Activated CD4-positive, alpha-beta T cell treated with anti-CD3 and anti-CD28 coated beads, Interleukin-2, amount 50 U/mL, for 48 hours (primary cell): ENCODE results near the gene CWF19L1.

ENCODE experiments used
- DNase-seq, 2 experiments: peaks; one replicate each; pipeline ENCODE4 v3.0.0-alpha.2; 2020

Gene CWF19L1

GRCh38 chr10:100245484-100246220 lies 21.8 kb downstream of the CWF19L1 start:
- no peak for DNase-seq

DNA sequence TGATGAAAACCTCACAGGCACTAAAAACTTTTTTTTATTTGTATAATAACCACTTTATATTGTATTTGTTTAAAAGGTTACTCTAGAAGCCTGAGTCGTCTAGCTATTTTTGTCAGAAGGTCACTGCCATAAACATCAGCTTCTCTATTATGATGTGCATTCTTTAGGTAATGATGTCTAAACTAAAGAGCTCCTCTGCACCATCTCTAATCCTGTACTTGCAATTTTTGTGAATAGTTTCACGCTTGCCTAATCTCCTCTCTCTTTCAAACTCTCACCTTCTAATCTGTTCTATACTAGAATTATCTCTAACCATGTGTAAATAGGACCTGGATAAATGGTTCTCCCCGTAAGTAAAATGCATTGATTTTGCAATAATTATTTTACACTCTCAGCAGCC lies 27.6 kb downstream of the CWF19L1 start:
- DNase-seq = no peak

- DNase-seq = no peak
These were observed 29.0 kb downstream of the CWF19L1 start for GRCh38 chr10:100238429-100238828.

DNA sequence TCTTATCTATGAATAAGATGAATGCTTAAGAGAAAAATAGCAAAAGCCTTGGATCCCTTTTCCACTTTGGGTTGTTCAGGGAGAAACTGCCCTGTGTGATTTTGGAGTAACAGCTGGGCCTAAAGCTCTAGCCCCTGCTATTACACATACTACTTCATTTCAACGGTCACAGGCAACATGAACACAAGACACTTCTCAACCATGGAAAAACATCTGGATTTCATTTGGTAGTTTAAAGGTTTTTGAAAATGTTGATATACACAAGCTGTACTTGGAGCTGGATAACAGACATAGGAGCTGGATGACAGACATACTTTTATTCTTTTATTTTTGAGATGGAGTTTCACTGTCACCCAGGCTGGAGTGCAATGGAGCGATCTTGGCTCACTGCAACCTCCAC lies 35.3 kb downstream of the CWF19L1 start:
- DNase-seq = no peak

- no peak for DNase-seq
These were observed 37.5 kb downstream of the CWF19L1 start for GRCh38 chr10:100229819-100230422.

DNA sequence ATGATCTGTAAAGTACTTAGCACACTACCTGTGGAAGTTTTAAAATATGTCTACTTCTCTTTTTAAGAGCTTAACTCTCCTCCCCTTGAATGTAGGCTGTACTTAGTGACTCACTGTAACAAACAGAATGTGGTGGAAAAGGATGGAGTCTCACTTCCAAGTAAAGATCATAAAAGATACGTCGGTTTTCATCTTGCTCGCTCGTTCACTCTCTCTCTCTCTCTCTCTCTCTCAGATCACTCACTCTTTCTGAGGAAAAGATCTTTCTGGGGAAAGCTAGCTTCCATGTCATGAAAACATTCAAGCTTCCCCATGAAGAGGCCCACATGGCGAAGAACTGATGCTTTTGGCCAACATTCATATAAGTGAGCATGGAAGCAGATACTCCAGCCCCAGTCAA lies 43.6 kb downstream of the CWF19L1 start:
- no peak for DNase-seq

GRCh38 chr10:100222529-100222928 lies 44.9 kb downstream of the CWF19L1 start:
- DNase-seq = no peak

DNA sequence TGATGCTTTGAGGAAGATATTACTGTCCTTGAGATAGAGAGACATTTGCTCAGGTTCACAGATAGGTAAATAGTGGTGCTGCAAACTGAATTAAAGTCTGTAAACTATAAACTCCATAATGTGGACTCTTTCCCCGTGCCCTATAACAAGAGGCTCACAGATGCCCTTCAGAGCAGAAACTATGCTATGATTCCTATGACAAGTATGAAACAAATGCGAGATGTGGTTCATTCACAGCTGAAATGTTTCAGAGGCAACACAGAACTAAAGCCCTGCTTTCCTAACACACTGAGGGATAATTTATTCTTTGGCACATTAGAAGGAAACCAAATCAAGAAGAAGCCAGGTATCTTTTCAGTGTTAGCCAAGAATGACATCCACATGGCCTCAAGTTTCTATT lies 51.4 kb downstream of the CWF19L1 start:
- DNase-seq = no peak

- no peak for DNase-seq
These were observed 58.1 kb downstream of the CWF19L1 start for GRCh38 chr10:100209303-100209702.

- no peak for DNase-seq
These were observed 59.2 kb downstream of the CWF19L1 start for GRCh38 chr10:100208276-100208675.

GRCh38 chr10:100204370-100204769 lies 63.1 kb downstream of the CWF19L1 start:
- no peak for DNase-seq

GRCh38 chr10:100201549-100201948 lies 65.9 kb downstream of the CWF19L1 start:
- DNase-seq = no peak

DNA sequence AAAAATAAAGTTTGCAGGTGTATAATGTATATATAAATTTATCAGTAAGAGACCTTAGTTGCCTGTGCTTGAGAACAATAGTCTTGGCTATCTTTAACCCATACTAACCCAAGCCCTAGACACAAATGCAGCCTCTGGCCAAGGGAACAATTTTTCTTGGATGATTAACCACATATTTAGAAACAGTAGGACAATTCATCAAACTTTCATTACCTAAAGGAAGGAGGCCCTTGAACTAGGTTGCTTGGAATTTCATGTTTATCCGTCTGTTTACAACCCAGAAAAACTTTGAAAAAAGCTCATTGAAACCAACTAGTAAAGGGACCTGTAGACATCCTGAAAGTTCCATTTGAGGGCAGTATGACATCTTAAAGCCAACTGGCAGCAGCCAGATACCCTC lies 72.7 kb downstream of the CWF19L1 start:
- DNase-seq = no peak

GRCh38 chr10:100192350-100192749 lies 75.1 kb downstream of the CWF19L1 start:
- no peak for DNase-seq

- peak; percentile 30 to 40 for DNase-seq
These were observed 80.9 kb downstream of the CWF19L1 start for GRCh38 chr10:100186253-100187212.

DNA sequence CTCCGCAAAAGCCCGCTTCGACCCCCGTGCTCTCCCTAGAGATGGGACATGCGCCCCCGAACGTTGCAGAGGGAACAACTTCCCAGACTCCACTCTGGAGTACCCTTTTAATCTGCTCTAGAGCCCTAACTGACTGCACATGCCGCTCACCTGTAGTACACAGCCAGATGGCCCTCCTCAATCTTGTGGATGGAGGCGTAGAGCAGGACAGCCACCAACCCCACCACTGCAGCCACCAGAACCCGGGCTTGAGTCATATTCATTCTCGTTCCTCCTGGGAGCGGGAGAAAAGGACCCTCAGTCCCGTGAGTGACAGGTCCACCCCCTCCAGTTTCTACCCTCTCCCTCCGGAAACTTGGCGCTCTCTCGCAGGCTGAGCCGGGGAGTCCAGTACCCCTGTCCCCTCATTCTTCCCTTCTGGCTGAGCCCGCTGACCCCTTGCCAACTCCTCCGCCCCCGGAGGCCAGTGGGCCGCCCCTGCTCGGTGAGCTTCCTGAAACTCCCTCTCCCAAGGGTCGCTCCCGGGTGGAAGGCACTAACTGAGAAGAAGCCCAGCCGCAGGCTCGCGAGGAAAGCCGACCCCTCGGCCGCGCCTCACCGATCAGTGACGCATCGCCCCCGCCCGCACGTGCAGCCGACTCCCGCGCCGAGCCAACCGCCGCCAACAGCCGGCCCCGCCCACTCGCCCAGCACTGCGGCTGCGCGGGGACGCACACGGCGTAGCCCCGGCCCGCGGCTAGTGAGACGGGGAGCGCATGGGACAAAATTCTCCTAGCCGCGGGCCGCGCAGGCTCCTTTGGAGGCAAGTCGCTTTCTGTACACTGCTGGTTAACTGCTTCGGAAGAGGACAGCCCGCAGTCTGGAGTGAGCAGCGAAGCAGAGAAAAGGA lies 81.8 kb downstream of the CWF19L1 start, which contains the start of gene ERLIN1:
TSS of gene ERLIN1 (minus strand) at position 666 of the 889 bp plus-strand sequence. CDS start at position 263, 403 bp downstream.
- DNase-seq = peak; percentile 92 to 95

DNA sequence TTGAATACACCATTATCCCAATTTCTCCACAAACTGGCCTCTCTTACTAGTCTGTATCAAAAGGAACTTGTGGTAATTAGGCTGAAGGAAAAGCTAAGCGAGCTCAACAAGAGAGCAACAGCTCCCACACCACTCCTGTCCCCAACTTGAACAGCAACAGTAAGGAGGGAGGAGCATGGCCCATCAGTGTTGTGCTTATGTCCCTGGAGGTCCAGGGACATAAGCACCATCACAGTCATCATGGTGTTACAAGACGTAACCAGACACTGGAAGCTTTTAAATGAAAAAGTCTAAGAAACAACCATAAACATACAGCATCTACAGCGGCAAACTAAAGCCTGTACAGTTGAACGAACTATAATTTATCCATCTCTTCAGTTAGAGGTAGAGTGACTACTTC lies 82.6 kb downstream of the CWF19L1 start:
- DNase-seq = no peak

GRCh38 chr10:100184426-100184825 lies 83.0 kb downstream of the CWF19L1 start:
- DNase-seq = no peak

DNA sequence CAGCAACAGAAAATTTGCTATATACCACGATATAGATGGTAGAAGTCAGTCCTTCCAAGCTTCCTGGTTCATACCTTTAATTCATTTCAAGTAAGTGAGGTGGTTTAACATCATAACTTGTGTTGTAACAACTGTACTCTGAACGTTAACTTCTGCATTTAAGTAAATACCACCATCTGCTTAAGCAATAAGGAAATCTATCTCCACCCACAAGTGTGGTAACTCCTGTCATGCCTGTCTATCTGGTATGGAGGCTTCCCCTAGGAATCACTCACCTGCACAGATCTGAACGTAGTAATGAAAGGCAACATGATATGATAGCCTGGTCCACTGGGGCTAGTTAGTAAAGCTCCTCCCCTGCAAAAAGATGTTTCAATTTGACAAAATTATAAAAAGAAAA lies 84.0 kb downstream of the CWF19L1 start:
- no peak for DNase-seq

- DNase-seq = no peak
These were observed 84.5 kb downstream of the CWF19L1 start for GRCh38 chr10:100182908-100183307.
